Astrocyte (in vitro differentiated cells and primary cell): ENCODE measurements around the gene GIMAP6.

Experiments
- EZH2 ChIP-seq: IDR thresholded peaks from 2 replicates; pipeline ENCODE4 v1.6.1; 2012; ENCODE audit warnings: mild to moderate bottlenecking, low read length, inconsistent platforms; ENCODE audit not compliant: insufficient read depth
- TF ChIP-seq, protein P1 (sequence below): IDR thresholded peaks from 2 replicates; pipeline ENCODE4 v1.5.1; 2011; ENCODE audit warnings: low read depth, mild to moderate bottlenecking, inconsistent platforms, low read length, moderate library complexity; ENCODE audit not compliant: insufficient read depth

DNA sequence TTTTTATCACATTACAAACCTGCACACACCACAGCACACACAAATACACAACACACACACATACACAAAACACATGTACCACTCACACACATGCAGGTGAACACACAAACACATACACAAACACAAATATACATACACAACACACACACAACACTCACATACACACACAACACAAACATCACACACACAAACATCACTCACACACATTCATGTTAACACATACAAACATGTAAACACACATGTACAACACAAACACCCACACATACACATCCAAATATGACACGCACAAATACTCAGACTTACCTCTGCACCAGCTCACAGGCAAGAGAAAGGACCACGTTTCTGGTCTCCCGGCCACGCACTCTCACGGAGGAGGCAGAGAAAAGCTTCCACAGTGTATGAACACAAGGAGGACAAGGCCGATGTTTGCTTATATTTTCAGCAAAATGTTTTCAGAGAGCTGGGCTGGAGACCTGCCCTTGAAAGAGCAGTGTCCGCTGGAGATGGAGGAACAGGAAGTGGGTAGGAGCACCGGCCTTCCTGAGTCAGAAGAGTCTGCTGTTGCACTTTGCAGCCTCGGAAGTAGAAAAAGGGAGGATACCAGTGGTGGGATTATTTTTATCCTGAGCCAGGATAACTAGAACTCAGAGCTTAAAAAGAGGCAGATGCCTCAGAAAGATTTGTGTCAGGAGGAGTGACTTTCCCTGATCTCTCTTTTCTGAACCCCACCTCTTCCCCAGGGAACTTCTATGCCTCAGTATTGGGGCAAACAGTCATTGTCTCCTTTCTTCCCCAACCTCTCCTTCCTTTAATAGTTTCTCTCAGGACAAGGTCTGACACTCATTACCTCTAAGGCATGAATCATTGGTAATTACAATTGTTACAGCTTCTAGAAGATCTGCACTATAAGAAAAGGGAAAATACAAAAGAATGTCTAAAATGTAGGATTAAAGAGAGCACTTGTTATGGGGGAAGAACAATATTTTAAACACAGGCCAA lies at the start of gene GIMAP6:
- TF ChIP-seq, protein P1, sequence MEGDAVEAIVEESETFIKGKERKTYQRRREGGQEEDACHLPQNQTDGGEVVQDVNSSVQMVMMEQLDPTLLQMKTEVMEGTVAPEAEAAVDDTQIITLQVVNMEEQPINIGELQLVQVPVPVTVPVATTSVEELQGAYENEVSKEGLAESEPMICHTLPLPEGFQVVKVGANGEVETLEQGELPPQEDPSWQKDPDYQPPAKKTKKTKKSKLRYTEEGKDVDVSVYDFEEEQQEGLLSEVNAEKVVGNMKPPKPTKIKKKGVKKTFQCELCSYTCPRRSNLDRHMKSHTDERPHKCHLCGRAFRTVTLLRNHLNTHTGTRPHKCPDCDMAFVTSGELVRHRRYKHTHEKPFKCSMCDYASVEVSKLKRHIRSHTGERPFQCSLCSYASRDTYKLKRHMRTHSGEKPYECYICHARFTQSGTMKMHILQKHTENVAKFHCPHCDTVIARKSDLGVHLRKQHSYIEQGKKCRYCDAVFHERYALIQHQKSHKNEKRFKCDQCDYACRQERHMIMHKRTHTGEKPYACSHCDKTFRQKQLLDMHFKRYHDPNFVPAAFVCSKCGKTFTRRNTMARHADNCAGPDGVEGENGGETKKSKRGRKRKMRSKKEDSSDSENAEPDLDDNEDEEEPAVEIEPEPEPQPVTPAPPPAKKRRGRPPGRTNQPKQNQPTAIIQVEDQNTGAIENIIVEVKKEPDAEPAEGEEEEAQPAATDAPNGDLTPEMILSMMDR, result no peak
- TF ChIP-seq EZH2, result no peak
